HG02885 (cell line): Measurements from ENCODE around the gene TIPIN.
"Not testable (repeated sequence)": the region's sequence is repeated elsewhere in the genome, so short reads cannot be mapped to it uniquely, and the experiment has no call there.

Experiments
- ATAC-seq: cut with Tn5 transposase; IDR thresholded peaks from one replicate; pipeline ENCODE4 v1.9.1; 2021; ENCODE audit warnings: mild to moderate bottlenecking; ENCODE audit not compliant: unreplicated experiment, poor library complexity

TIPIN gene, protein sequence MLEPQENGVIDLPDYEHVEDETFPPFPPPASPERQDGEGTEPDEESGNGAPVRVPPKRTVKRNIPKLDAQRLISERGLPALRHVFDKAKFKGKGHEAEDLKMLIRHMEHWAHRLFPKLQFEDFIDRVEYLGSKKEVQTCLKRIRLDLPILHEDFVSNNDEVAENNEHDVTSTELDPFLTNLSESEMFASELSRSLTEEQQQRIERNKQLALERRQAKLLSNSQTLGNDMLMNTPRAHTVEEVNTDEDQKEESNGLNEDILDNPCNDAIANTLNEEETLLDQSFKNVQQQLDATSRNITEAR

DNA sequence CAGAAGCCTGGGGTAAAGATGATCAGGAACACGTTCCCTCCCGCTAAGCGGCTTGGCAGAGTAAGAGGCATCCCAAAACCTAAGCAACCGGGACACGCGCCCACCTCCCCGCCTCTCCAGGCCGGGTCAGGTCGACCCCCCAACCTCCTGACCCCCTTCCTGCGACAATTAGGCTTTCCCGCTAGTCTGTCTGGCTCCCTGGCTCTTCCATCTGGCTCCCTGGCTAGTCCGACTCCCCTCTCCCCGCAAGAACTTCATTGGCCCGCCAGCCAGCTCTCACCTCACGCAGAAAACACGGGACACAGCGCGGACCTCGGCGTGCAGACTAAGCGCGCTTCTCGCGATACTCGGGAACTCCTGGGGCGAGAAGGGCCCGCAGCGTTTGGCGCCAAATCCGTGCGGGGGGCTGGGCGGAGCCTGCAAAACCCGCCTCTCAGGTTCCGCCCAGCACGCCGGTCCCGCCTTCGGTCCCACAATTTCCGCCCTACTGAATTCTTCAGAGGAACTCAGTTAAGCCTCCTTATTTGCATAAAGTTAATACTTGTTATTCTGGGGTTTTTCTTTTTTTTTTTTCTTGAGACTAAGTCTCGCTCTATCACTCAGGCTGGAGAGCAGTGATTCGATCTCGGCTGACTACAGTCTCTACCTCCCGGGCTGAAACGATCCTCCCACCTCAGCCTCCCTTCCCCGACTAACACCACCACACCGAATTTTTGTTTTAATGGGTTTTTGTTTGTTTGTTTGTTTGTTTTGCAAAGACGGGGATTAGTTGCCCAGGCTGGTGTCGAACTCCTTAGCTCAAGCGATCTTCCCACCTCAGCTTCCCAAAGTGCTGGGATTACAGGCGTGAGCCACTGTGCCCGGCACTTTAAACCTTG lies at the start of gene TIPIN:
TSS of gene TIPIN (minus strand) at position 327 of the 878 bp plus-strand sequence. CDS start 3,738 bp downstream, outside the sequence.
- peak; percentile 91 for ATAC-seq

DNA sequence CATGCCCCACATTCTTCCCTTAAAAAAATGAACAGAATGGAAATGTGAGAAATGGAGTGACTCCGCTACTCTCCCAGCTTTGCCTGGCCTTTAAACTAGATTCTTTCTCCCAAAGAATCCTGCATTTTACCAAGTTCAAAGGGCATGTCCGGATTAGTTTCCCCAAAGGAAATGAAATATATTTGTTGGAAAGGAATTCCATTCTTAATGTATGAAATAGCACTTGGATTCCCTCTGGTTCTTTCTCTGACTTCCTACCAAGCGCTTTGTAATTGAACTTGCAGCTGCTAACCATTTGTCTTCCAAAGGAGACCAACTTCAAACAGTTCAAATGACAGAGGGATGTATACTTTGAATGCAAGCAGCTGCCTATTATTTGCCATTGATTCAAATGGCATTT lies 49.1 kb upstream of the TIPIN start:
- ATAC-seq = no peak

DNA sequence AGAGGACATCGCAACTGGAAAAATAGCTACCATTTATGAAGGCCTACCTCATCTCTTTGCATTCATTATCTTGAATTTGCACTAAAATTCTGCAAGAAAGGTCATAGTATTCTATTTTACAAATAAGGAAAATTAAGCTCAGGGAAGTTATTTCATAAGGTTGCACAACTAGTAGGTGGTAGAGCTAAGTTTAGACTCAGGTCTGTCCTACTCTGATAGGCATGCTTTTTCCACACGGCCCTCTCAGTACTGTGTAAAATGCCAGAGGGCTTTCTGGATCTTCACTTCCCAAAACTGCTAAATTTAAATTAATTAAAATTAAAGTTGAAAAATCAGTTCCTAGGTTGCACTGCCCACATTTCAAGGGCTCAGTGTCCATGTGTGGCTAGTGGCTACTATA lies 48.5 kb upstream of the TIPIN start:
- ATAC-seq = no peak

DNA sequence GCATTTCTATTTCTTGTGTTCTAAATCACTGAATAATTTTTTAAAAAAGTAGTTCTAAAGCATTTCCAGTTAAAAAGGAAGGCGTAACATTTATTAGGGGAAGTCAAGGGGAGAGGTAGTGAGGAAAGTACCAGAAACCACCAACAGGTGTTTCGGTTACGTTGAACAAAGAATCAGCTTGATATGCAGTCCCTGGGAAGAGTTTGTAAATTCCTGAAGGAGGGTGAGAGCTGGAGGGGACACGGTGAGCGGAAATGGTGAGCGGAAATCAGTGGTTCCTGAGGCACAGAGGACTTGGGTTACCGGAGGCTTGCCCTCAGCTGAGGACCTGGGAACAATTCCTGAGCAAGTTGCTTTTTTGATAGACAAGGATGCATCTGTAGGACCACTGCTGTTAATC lies 48.0 kb upstream of the TIPIN start:
- no peak for ATAC-seq

DNA sequence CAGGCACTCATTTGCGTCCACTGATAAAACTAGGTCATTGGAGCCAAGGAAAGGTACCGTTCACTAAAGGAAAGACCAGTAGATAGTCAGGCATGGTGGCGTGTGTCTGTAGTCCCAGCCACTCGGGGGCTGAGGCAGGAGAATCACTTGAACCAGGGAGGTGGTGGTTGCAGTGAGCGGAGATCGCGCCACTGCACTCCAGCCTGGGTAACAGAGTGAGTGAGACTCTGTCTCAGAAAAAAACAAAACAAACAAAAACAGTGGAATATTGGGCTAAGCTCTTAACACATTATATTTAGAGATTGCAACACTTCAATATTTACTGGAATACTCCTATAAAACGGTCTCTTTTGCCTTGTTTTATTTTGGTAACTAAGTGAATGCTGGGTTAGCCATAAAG lies 47.6 kb upstream of the TIPIN start:
- ATAC-seq = no peak

DNA sequence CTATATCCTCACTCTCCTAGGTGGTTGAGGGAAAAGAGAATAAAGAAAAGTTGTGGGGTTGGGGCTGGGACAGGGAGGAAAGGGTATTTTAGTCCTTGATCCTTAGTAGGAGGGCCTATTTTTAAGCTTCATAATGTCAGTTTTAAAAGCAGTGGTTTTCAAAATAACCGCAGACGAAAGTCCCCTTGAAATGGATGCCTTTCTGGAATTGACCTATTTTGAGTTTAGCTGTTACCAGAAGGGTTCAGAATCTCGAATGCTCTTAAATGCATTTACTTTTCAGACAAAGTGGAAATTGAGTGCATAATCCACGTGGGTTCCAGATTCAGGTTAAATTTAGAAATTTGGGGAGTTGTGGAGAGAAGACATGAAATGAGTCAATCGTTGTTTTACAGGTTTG lies 46.8 kb upstream of the TIPIN start:
- no peak for ATAC-seq

DNA sequence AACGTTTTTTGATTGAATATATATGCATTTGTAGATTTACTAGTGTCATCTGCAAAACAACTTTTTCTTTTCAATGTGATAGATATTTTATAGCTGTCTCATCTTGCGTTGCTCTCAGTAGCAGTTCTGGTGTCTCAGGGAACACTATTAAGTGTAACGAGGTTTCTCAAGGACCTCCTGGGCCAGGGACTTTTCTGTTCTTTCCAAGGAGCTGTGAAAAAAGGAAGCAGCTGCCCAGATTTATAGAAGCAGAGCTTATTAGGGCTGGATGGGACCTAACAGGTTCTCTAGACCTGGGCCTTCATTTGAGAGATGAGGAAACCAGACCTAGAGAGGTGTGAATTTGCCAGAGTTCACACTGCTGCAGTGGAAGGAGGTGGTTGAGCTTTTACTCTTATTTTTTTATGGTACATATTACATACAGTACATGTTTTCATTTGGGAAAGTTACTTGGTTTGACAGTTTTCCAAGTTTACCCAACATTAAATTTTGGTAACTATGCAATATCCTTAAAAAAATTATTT lies 46.3 kb upstream of the TIPIN start:
- no peak for ATAC-seq

DNA sequence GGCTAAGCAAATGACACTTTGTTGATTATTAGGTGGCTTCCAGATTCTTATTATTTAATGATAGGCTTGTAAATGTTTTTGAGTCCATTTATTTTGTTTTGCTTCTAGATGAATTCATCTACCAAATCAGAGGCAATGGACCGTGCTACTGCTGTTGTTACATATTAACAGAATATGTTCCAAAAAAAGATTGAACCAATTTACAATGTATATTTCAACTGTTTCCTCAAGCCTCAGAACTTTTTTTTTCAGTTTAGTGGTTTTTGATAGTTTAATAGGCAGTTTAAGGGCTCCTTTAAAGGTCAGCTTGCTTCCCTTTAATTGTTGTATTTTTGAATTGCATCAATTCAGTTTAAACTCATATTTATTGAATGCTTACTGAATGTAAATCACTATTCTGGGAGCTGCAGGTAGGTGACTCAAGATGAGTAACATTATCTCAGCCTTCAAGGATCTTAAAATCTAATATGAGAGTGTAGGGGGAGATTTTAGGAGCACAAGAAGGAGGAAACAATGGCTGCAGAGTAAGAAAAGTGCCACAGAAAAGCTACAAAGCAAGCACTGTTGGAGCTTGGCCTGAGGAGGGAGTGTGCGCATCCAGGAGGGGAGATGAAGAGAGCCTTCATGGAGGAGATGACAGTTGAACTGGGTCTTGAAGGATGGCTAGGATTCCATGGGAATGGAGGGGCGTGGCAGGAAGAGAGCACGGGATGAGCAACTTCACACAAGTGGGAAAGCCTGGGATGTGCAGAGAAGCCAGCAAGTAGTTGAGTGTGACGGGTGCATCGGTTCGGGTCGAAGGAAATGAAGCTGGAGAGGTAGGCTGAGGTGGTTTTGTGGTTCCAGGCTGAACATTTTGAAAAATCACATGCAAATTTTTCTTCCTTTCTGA lies 44.9 kb upstream of the TIPIN start:
- ATAC-seq = no peak

DNA sequence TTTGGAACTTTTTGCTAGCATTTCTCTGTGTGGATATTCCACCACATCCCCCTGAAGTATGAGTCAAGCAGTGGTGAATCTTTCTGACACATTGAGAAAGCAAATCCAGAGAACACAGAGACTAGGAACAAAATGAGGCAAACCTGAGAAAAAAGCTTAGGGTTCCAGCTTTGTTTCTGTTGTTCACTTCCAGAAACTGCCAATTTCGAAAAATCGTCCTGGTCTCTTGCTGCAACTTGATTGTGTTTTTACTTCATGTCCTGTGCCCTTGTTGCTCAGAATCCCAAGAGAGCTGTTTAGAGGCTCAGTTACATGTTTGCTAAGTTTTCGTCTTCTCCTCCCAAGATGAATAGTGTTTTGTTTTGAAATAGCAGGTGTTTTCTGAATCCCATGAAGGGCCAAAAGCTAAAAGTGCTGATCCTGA lies 43.9 kb upstream of the TIPIN start:
- ATAC-seq = no peak

DNA sequence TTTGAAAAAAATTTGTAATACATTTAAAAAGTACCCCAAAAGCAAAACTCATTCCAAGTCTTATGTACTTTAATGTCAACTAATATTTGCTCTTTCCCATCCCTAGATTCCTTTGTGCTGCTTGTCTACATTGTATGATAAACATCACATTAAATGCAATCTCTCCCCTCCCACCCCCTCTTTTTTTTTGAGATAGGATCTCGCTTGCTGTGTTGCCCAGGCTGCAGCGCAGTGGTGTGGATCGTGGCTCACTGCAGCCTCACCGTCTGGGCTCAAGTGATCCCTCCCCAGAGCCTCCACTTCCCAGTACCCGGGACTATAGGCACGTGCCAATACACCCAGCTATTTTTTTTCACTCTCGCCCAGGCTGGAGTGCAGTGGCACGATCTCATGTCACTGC lies 42.8 kb upstream of the TIPIN start:
- no peak for ATAC-seq

DNA sequence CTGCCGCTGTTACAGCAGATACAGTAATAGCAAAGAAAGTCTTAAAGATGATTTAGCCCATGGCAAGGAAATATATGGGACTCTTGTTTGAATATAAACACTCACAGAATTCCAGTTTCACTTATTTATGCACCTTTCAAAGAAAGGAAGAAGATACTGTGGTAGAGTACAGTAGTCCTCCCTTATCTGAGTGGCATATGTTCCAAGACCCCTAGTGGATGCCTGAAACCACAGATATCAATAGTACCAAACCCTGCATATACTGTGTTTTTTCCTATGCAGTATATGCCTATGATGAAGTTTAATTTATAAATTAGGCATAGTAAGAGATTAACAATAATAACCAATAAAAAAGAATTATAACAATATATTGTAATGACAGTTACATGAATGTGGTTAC lies 38.4 kb upstream of the TIPIN start:
- no peak for ATAC-seq

DNA sequence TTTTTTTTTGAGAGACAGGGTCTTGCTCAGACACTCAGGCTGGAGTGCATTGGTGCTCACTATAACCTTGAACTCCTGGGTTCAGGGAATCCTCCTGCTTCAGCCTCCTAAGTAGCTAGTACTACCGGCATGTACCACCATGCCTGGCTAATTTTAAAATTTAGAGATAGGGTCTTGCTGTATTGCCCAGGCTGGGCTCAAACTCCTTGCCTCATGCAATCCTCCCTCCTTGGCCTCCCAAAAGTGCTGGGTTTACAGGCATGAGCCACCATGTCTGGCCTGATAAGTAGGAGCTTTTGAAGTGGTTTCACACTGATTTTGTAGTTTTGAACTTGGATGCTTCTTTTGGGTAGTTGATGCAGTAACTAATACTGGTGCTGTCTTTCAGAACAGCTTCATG lies 38.0 kb upstream of the TIPIN start:
- no peak for ATAC-seq

DNA sequence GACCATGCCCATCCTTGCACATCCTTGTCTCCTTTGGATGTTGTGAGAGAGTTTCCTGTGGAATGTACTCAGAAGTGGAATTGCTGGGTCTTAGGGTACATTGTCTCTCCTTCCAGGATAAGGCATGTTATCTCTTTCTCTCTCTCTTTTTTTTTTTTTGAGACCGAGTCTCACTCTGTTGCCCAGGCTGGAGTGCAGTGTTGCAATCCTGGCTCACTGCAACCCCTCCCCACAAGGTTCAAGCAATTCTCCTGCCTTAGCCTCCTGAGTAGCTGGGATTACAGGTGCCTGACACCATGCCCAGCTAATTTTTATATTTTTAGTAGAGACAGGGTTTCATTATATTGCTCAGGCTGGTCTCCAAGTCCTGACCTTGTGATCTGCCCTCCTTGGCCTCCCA lies 36.6 kb upstream of the TIPIN start:
- not testable (repeated sequence) for ATAC-seq

DNA sequence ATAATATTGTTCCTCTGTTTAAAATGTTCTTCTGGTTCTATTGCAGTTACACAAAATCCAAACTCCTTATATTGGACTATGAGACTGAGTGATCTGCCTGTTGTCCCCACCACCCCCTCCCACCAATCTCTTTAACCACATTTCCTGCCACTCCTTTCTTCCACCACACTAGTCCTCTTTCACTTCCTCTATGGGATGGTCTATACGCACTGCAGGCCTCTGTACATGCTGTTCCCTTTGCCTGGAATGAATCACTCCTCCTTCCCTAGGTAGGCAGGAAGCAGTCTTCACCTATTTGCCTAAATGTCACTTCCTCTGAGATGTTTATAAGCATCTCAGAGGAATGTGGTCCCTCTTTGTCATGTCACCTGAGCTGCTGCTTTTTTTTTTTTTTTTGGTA lies 34.2 kb upstream of the TIPIN start:
- no peak for ATAC-seq

DNA sequence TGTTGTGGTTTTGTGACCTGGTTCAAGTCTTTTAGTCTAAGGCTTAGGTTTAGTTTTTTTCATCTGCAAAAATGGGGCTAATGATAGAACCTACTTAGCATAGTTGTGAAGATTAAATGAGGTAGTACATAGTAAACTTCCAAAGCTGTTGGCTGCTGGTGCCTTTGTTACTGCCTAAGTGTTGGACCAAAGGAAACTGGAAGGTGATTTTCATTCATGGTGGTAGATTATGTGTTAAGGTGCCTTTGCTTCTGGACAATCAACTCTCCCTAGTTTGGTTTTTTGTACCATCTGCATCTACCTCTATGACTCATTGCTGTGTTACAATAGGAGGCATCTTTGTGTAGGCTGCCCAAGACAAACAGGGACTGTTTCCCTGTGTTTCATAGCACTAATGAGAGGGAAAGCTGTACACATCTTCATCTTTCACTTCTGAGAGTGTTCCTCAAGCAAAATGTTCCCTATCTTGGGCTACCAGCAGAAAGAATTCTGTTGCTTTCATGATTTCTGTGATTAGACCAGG lies 33.4 kb upstream of the TIPIN start:
- ATAC-seq = no peak

DNA sequence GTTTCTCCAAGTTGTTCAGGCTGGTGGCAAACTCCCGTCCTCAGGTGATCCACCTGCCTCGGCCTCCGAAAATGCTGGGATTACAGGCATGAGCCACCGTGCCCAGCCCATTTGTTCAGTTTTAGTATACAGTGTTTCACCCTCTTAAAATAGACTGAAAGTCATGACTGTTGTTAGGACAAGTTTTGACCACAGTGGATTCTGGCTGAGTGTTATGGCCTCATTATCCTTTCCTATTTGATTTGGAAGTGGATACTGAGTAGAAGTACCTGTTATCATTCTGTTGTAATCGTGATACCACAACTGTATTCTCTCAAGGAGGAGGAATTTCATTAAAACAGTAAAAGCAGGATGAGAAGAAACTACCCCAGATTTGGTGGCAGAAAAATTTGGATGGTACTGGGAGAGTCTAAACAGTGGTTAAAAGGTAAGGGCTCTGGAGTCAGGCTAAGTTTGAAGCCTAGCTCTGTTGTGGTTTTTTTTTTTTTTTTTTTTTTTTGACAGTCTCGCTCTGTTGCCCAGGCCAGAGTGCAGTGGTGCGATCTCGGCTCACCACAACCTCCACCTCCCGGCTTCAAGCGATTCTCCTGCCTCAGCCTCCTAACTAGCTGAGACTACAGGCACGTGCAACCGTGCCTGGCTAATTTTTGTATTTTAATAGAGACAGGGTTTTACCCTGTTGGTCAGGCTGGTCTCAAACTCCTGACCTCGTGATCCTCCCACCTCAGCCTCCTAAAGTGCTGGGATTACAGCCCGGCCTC lies 32.8 kb upstream of the TIPIN start:
- no peak for ATAC-seq

DNA sequence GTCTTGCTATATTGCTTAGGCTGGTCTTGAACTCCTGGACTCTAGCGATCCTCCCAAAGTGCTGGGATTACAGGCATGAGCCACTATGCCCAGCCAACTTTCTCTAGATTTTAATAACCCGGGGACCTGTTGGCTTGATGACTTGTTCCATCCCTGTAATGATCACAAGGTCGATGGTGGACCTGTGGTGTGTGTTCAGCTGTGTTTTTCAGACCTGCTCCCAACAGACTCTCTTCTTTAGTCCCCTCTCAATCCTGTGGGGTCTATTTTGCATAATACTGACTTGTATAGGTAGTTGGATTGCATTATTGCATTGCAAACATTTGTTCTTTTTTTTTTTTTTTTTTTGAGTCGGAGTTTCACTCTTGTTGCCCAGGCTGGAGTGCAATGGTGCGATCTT lies 32.1 kb upstream of the TIPIN start:
- no peak for ATAC-seq

DNA sequence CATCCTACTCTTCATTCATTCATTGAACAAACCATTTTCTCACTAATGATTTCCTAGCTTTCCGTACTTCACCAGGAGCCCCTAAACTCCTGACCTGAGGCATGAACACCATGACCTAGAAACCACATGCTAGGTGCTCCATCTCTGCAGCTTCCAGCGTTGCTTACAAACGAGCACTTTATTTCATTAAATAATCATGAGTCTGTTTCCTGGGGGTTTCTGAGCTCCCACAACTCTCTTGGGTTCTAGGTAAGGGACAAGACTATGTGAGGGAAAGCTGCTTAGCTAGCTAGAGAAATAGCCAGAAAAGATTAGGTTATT lies 31.5 kb upstream of the TIPIN start:
- ATAC-seq = no peak

DNA sequence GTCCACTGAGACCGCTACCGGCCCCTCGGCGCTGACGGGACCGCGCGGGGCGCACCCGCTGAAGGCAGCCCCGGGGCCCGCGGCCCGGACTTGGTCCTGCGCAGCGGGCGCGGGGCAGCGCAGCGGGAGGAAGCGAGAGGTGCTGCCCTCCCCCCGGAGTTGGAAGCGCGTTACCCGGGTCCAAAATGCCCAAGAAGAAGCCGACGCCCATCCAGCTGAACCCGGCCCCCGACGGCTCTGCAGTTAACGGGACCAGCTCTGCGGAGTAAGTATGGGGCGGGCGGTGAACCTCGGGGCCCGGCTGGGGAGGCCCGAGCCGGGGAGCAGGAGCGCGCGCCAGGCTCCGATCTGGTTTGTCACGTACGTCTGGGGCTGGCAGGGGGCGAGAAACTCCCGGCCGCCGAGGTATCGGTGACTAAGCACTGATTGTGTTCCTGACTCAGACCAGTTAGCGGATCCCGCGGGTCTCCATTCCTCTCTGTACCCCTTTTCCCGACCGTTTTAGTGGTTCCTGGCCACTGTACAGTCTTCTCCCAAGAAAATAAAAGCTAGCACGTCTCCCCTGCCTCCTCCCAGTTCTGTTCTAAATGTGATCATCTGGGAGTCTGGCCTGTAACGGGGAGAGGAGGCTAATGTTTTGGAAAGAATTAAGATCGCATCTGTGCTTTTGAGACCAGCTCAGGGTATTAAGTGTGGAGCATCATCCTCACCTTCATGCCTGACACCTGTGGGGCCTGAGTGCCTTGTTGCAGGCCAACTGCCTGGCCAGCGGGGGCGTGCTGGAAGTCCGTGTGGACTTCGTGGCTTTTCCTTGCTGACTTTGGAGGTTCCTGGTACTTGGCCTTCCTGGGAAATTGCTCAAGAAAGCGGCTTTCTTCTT lies 30.9 kb upstream of the TIPIN start:
- peak; percentile 15 for ATAC-seq
